Neural cell (in vitro differentiated cells): ENCODE data around the gene TSPAN11.

ENCODE experiments used
- EZH2 ChIP-seq: fragments of 200-600, 300-800 bp; shearing (Covaris generic), sonication (generic); IDR thresholded peaks from 2 replicates; pipeline ENCODE4 v1.6.1; 2014; ENCODE audit warnings: antibody characterized with exemption, low read length, borderline replicate concordance, mild to moderate bottlenecking; ENCODE audit not compliant: insufficient read depth, poor library complexity, severe bottlenecking
- MXI1 ChIP-seq: fragments of 450-650 bp; conservative IDR thresholded peaks from 2 replicates; pipeline ENCODE4 v1.6.1; 2014; ENCODE audit warnings: antibody characterized with exemption, mild to moderate bottlenecking; ENCODE audit not compliant: poor library complexity, severe bottlenecking
- POLR2AphosphoS5 ChIP-seq: IDR thresholded peaks from 2 replicates; pipeline ENCODE4 v1.6.1; 2012
- TF ChIP-seq, protein P1 (sequence below): fragments of 450-650 bp; IDR thresholded peaks from 2 replicates; pipeline ENCODE4 v1.5.1; 2014; ENCODE audit warnings: antibody characterized with exemption, mild to moderate bottlenecking, moderate library complexity; ENCODE audit not compliant: poor library complexity, severe bottlenecking
- TF ChIP-seq, protein P2 (sequence below): IDR thresholded peaks from 2 replicates; pipeline ENCODE4 v1.6.1; 2012; ENCODE audit warnings: borderline replicate concordance

DNA sequence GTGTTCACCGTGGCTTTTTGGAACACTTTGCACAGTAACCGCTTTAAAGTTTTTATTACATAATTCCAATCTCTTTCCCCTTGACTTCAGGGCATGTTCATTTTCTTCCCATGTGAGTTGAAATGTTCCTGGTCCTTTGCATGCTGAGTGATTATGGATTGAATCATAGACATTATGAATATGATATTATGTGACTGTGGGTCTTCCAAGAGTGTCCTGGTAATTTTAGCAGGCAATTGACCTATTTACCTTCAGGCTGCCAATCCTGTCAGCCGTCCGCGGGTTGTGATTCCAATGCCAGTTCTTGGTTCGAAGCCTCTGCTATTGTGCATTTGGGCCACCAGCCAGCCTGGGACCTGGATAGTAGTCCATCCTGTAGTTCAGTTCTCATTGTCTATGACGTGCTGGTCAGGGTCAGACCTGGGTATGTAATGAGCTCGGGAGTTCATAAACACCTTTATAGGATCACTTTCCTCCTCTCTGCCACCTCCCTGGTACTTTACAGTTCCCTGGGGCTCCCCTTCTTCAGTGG lies 114.6 kb downstream of the TSPAN11 start:
- no peak for TF ChIP-seq MXI1
- TF ChIP-seq POLR2AphosphoS5: no peak
- TF ChIP-seq, protein P1, sequence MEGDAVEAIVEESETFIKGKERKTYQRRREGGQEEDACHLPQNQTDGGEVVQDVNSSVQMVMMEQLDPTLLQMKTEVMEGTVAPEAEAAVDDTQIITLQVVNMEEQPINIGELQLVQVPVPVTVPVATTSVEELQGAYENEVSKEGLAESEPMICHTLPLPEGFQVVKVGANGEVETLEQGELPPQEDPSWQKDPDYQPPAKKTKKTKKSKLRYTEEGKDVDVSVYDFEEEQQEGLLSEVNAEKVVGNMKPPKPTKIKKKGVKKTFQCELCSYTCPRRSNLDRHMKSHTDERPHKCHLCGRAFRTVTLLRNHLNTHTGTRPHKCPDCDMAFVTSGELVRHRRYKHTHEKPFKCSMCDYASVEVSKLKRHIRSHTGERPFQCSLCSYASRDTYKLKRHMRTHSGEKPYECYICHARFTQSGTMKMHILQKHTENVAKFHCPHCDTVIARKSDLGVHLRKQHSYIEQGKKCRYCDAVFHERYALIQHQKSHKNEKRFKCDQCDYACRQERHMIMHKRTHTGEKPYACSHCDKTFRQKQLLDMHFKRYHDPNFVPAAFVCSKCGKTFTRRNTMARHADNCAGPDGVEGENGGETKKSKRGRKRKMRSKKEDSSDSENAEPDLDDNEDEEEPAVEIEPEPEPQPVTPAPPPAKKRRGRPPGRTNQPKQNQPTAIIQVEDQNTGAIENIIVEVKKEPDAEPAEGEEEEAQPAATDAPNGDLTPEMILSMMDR: no peak
- TF ChIP-seq, protein P2, sequence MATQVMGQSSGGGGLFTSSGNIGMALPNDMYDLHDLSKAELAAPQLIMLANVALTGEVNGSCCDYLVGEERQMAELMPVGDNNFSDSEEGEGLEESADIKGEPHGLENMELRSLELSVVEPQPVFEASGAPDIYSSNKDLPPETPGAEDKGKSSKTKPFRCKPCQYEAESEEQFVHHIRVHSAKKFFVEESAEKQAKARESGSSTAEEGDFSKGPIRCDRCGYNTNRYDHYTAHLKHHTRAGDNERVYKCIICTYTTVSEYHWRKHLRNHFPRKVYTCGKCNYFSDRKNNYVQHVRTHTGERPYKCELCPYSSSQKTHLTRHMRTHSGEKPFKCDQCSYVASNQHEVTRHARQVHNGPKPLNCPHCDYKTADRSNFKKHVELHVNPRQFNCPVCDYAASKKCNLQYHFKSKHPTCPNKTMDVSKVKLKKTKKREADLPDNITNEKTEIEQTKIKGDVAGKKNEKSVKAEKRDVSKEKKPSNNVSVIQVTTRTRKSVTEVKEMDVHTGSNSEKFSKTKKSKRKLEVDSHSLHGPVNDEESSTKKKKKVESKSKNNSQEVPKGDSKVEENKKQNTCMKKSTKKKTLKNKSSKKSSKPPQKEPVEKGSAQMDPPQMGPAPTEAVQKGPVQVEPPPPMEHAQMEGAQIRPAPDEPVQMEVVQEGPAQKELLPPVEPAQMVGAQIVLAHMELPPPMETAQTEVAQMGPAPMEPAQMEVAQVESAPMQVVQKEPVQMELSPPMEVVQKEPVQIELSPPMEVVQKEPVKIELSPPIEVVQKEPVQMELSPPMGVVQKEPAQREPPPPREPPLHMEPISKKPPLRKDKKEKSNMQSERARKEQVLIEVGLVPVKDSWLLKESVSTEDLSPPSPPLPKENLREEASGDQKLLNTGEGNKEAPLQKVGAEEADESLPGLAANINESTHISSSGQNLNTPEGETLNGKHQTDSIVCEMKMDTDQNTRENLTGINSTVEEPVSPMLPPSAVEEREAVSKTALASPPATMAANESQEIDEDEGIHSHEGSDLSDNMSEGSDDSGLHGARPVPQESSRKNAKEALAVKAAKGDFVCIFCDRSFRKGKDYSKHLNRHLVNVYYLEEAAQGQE: no peak
- TF ChIP-seq EZH2: no peak
